Endothelial cell of umbilical vein (primary cell): Measurements from ENCODE around the gene ITSN1. TPM values are rescaled to one million over a fixed set of nuclear protein-coding genes. Genes with fewer than 3 reads are reported as not detected.

Experiments used
- BruUV-seq: library from RNA; stranded (reverse); fragments of 400-500 nt; replicated peaks from 2 replicates; lab custom pipeline; 2021; lab: Mats Ljungman, UMichigan
- CTCF ChIA-PET: fragments of 300-600, 350-600 bp; sonication (Branson Sonifier 250); formaldehyde crosslinking; loops from one replicate; lab custom pipeline; 2021; ENCODE audit warnings: antibody characterized with exemption, inconsistent platforms; lab: Charles Lee
- POLR2A ChIA-PET: fragments of 300-600, 350-600 bp; sonication (Branson Sonifier 250); formaldehyde crosslinking; loops from one replicate; lab custom pipeline; 2021; ENCODE audit warnings: antibody characterized with exemption, inconsistent platforms; lab: Charles Lee
- DNase-seq: peaks from one replicate; pipeline ENCODE4 v3.0.0-alpha.2; 2011; ENCODE audit warnings: low read depth, low spot score
- FAIRE-seq: peaks from 2 replicates; lab custom pipeline; 2011; peaks lifted over from hg19 to GRCh38; lab: Jason Lieb, UNC
- H2AFZ ChIP-seq: 2 replicates; pipeline ENCODE4 v1.6.0; 2012; ENCODE audit warnings: low read depth, low read length, control low read depth, inconsistent platforms
- H3K27ac ChIP-seq: 2 replicates; pipeline ENCODE4 v1.5.1; 2011; ENCODE audit warnings: low read depth, mild to moderate bottlenecking, control low read depth, low read length, moderate library complexity; ENCODE audit not compliant: insufficient read depth
- H3K27me3 ChIP-seq, 2 experiments: 2 replicates each; pipeline versions ENCODE4 v1.6.0 to v1.6.1; 2011; ENCODE audit warnings: low read length in 2 of 2, mixed read lengths in 1 of 2; ENCODE audit not compliant: control insufficient read depth in 2 of 2, insufficient read depth in 2 of 2
- H3K36me3 ChIP-seq, 2 experiments: 2 replicates in 1 of 2; 3 replicates in 1 of 2; pipeline ENCODE4 v1.5.1; 2011; ENCODE audit warnings: low read length in 2 of 2, mild to moderate bottlenecking in 1 of 2, moderate library complexity in 1 of 2; ENCODE audit not compliant: control insufficient read depth in 2 of 2, insufficient read depth in 2 of 2; ENCODE audit errors: extremely low read depth in 1 of 2
- H3K4me1 ChIP-seq: 3 replicates; pipeline ENCODE4 v1.5.1; 2011; ENCODE audit warnings: mild to moderate bottlenecking, low read length; ENCODE audit not compliant: control insufficient read depth, insufficient read depth; ENCODE audit errors: extremely low read depth
- H3K4me2 ChIP-seq: 2 replicates; pipeline ENCODE4 v1.6.1; 2011; ENCODE audit warnings: low read length, control low read depth, mixed read lengths; ENCODE audit not compliant: insufficient read depth
- H3K4me3 ChIP-seq, 3 experiments: fragments of 200-600 bp in 1 of 3; sonication (generic), shearing (Covaris generic) in 1 of 3; replicated peaks in 1 of 3; 2 replicates each; pipeline ENCODE4 v1.5.1; 2011 to 2016; ENCODE audit warnings: control low read depth in 3 of 3, low read length in 3 of 3, mild to moderate bottlenecking in 2 of 3, inconsistent platforms in 1 of 3, low read depth in 1 of 3, moderate library complexity in 1 of 3; ENCODE audit not compliant: insufficient read depth in 1 of 3
- H3K79me2 ChIP-seq: 2 replicates; pipeline ENCODE4 v1.6.0; 2012; ENCODE audit warnings: low read length, inconsistent platforms; ENCODE audit not compliant: control insufficient read depth, insufficient read depth
- H3K9ac ChIP-seq: replicated peaks from 2 replicates; pipeline ENCODE3; 2011; ENCODE audit warnings: low read length, control low read depth; ENCODE audit not compliant: insufficient read depth; ENCODE audit errors: extremely low read depth
- H3K9me1 ChIP-seq: replicated peaks from 3 replicates; pipeline ENCODE4 v1.6.0; 2011; ENCODE audit warnings: mild to moderate bottlenecking, low read length; ENCODE audit not compliant: control insufficient read depth, insufficient read depth; ENCODE audit errors: extremely low read depth
- H3K9me3 ChIP-seq: replicated peaks from 2 replicates; pipeline ENCODE4 v1.5.1; 2012; ENCODE audit warnings: low read length, inconsistent platforms; ENCODE audit not compliant: control insufficient read depth, insufficient read depth
- H4K20me1 ChIP-seq: replicated peaks from 2 replicates; pipeline ENCODE3; 2011; ENCODE audit warnings: mild to moderate bottlenecking, low read length; ENCODE audit not compliant: control insufficient read depth, insufficient read depth; ENCODE audit errors: extremely low read depth
- CTCF ChIP-seq, 2 donors: IDR thresholded peaks; 1 replicate in 1 of 2; 2 replicates in 1 of 2; pipeline ENCODE4 v1.5.1; 2011; ENCODE audit warnings: low read length in 2 of 2, mild to moderate bottlenecking in 2 of 2, moderate library complexity in 2 of 2, control low read depth in 1 of 2, inconsistent platforms in 1 of 2, low read depth in 1 of 2; ENCODE audit not compliant: insufficient read depth in 1 of 2; ENCODE audit errors: extremely low read depth in 1 of 2
- GATA2 ChIP-seq: IDR thresholded peaks from 2 replicates; pipeline ENCODE4 v1.7.0; 2011; ENCODE audit warnings: low read depth, mild to moderate bottlenecking, moderate library complexity, mixed read lengths, low read length; ENCODE audit not compliant: insufficient read length, insufficient read depth
- JUN ChIP-seq: IDR thresholded peaks from 2 replicates; pipeline ENCODE4 v1.6.1; 2011; ENCODE audit warnings: borderline replicate concordance, low read depth; ENCODE audit not compliant: insufficient read length, insufficient read depth
- MAX ChIP-seq: IDR thresholded peaks from 2 replicates; pipeline ENCODE4 v1.6.1; 2011; ENCODE audit not compliant: insufficient read depth, insufficient read length
- MYC ChIP-seq: IDR thresholded peaks from one replicate; pipeline ENCODE4 v1.6.1; 2011; ENCODE audit warnings: mild to moderate bottlenecking, low read depth, low read length
- POLR2A ChIP-seq: IDR thresholded peaks from 2 replicates; pipeline ENCODE4 v1.6.1; 2012; ENCODE audit warnings: low read depth, mild to moderate bottlenecking, control low read depth, low read length
- POLR2AphosphoS5 ChIP-seq: IDR thresholded peaks from 2 replicates; pipeline ENCODE4 v1.6.1; 2012; ENCODE audit warnings: low read depth, mild to moderate bottlenecking, control low read depth, low read length, moderate library complexity; ENCODE audit not compliant: insufficient read depth
- dilution Hi-C: fragments of 300-500 bp; cut with MboI; formaldehyde crosslinking; loops from one replicate; pipeline ENCODE4 v1.15.0; 2019; ENCODE audit warnings: low sequenced_read_pairs; ENCODE audit not compliant: extremely low pct_ligation_motif_present
- intact Hi-C: fragments of 100-400 bp; cut with micrococcal nuclease; formaldehyde crosslinking; loops from one replicate; pipeline ENCODE4 v1.10.0; 2022
- polyA plus RNA-seq, 4 experiments: library from polyadenylated mRNA; depleted of rRNA in 3 of 4; stranded (reverse) in 3 of 4; unstranded in 1 of 4; fragments of >200 nt; gene quantifications; 2 replicates each; pipeline versions ENCODE4 v1.2.1 to v1.2.3, GENCODE V29; 2011 to 2012; ENCODE audit warnings: missing spikeins in 1 of 4
- total RNA-seq: library from RNA; stranded (reverse); gene quantifications from 2 replicates; pipeline ENCODE4 v1.2.3, GENCODE V29; 2021

Gene ITSN1
- total and polyA plus RNA-seq, 2 donors (not counting 3 experiments of a cell fraction or from before 2014, with no cell fraction given) = 72.2 to 86.8 TPM

GRCh38 chr21:33859373-33860102 is 217.2 kb downstream of the ITSN1 start:
- Histone ChIP-seq H3K9ac (no peak overlapping the region), H3K27me3 (peaks cover 0 to 2% of the 10 kb centered on the region in 2 experiments), H3K36me3 (no peaks in the 10 kb centered on the region), H2AFZ (no peak overlapping the region), H3K4me2 (no peak overlapping the region), H3K9me1 (no peaks in the 10 kb centered on the region), H3K27ac (no peak overlapping the region), H3K4me3 (no peak overlapping the region), H4K20me1 (no peaks in the 10 kb centered on the region), H3K79me2 (no peaks in the 10 kb centered on the region), H3K9me3 (no peaks in the 10 kb centered on the region), H3K4me1 (peaks cover 4% of the 10 kb centered on the region)
- TF ChIP-seq POLR2A = no peak
- no peak for TF ChIP-seq JUN
- no peak for TF ChIP-seq MYC
- TF ChIP-seq GATA2 = no peak
- TF ChIP-seq POLR2AphosphoS5 = no peak
- no peak for DNase-seq
- CTCF ChIA-PET = interaction anchor here (1.8 to 2.0 kb wide), 2 partner anchors 9 kb away, joined by 4 to 5 read pairs; no protein-coding TSS in a partner anchor
- no peak for FAIRE-seq
- dilution Hi-C loops (no loop called here), intact Hi-C loops (no loop called here)
- POLR2A ChIA-PET = no interaction called here
- no TSS peak for BruUV-seq

- Histone ChIP-seq H2AFZ (no peak overlapping the region), H3K9ac (no peak overlapping the region), H3K9me1 (no peaks in the 10 kb centered on the region), H3K4me1 (no peaks in the 10 kb centered on the region), H4K20me1 (no peaks in the 10 kb centered on the region), H3K9me3 (no peaks in the 10 kb centered on the region), H3K27me3 (peaks cover 0 to 6% of the 10 kb centered on the region in 2 experiments), H3K36me3 (no peaks in the 10 kb centered on the region), H3K4me3 (no peak overlapping the region), H3K27ac (no peak overlapping the region), H3K4me2 (no peak overlapping the region), H3K79me2 (no peaks in the 10 kb centered on the region)
- no peak for DNase-seq
- TF ChIP-seq MYC (no peak), JUN (no peak), CTCF (IDR thresholded peaks at IDR 0.05; ENCODE audit: extremely low read depth in 1 of 2, insufficient read depth in 1 of 2, low read depth in 1 of 2, low read length in 2 of 2) (no peak), MAX (no peak), POLR2AphosphoS5 (no peak)
- POLR2A ChIA-PET = no interaction called here
- CTCF ChIA-PET = interaction anchor here (0.6 to 2.0 kb wide), 2 partner anchors 10 to 87 kb away, joined by 4 to 5 read pairs; no protein-coding TSS in a partner anchor
- intact Hi-C loops (no loop called here), dilution Hi-C loops (no loop called here)
- no TSS peak for BruUV-seq
- FAIRE-seq = no peak
These were observed 218.1 kb downstream of the ITSN1 start for GRCh38 chr21:33860332-33860879.
